Activated T-cell treated with anti-CD3 and anti-CD28 coated beads for 4 hours (primary cell): ENCODE results near the gene FGGY.
"Not testable (repeated sequence)": the region's sequence is repeated elsewhere in the genome, so short reads cannot be mapped to it uniquely, and the experiment has no call there.

Source experiments
- DNase-seq: peaks from one replicate; pipeline ENCODE4 v3.0.0-alpha.2; 2020

Gene FGGY

GRCh38 chr1:59598120-59598440, 301.2 kb downstream of the FGGY start:
- DNase-seq = no peak

GRCh38 chr1:59601041-59601441, 304.1 kb downstream of the FGGY start:
- no peak for DNase-seq

GRCh38 chr1:59601811-59602210, 304.9 kb downstream of the FGGY start:
- no peak for DNase-seq

- no peak for DNase-seq
These were observed 307.3 kb downstream of the FGGY start for GRCh38 chr1:59604191-59604590.

- DNase-seq = no peak
These were observed 308.3 kb downstream of the FGGY start for GRCh38 chr1:59605184-59605583.

- DNase-seq = no peak
These were observed 308.9 kb downstream of the FGGY start for GRCh38 chr1:59605761-59606160.

- no peak for DNase-seq
These were observed 312.4 kb downstream of the FGGY start for GRCh38 chr1:59609245-59609644.

GRCh38 chr1:59610499-59610898, 313.6 kb downstream of the FGGY start:
- not testable (repeated sequence) for DNase-seq

- no peak for DNase-seq
These were observed 320.5 kb downstream of the FGGY start for GRCh38 chr1:59617434-59617833.

GRCh38 chr1:59619557-59619956, 322.7 kb downstream of the FGGY start:
- no peak for DNase-seq

- DNase-seq = no peak
These were observed 328.5 kb downstream of the FGGY start for GRCh38 chr1:59625384-59625783.

- no peak for DNase-seq
These were observed 334.8 kb downstream of the FGGY start for GRCh38 chr1:59631561-59632255.

- DNase-seq = no peak
These were observed 338.2 kb downstream of the FGGY start for GRCh38 chr1:59635097-59635496.

GRCh38 chr1:59638231-59638711, 341.4 kb downstream of the FGGY start:
- DNase-seq = no peak

GRCh38 chr1:59639266-59639665, 342.4 kb downstream of the FGGY start:
- no peak for DNase-seq

- DNase-seq = no peak
These were observed 344.0 kb downstream of the FGGY start for GRCh38 chr1:59640851-59641250.

- no peak for DNase-seq
These were observed 344.9 kb downstream of the FGGY start for GRCh38 chr1:59641836-59642235.

GRCh38 chr1:59643526-59643925, 346.6 kb downstream of the FGGY start:
- DNase-seq = no peak

- no peak for DNase-seq
These were observed 349.0 kb downstream of the FGGY start for GRCh38 chr1:59645893-59646292.

- DNase-seq = not testable (repeated sequence)
These were observed 356.5 kb downstream of the FGGY start for GRCh38 chr1:59653142-59653958.

- no peak for DNase-seq
These were observed 357.1 kb downstream of the FGGY start for GRCh38 chr1:59653968-59654367.

- no peak for DNase-seq
These were observed 361.1 kb downstream of the FGGY start for GRCh38 chr1:59657873-59658465.

- DNase-seq = no peak
These were observed 367.3 kb downstream of the FGGY start for GRCh38 chr1:59664166-59664565.

- DNase-seq = no peak
These were observed 369.2 kb downstream of the FGGY start for GRCh38 chr1:59666106-59666505.
